GM18951 (cell line): ENCODE data around the gene SRGAP3.

ENCODE experiments used
- POLR2A ChIP-seq: IDR thresholded peaks from 4 replicates; pipeline ENCODE4 v1.6.1; 2011; ENCODE audit warnings: mild to moderate bottlenecking; ENCODE audit not compliant: insufficient read length, insufficient read depth; ENCODE audit errors: extremely low read depth
- in situ Hi-C: fragments of 300-500 bp; cut with MboI; formaldehyde crosslinking; loops from one replicate; pipeline ENCODE4 v1.12.0; 2022; ENCODE audit warnings: low sequenced_read_pairs, mixed read lengths, inconsistent platforms; ENCODE audit not compliant: unreplicated experiment

The SRGAP3 gene

DNA sequence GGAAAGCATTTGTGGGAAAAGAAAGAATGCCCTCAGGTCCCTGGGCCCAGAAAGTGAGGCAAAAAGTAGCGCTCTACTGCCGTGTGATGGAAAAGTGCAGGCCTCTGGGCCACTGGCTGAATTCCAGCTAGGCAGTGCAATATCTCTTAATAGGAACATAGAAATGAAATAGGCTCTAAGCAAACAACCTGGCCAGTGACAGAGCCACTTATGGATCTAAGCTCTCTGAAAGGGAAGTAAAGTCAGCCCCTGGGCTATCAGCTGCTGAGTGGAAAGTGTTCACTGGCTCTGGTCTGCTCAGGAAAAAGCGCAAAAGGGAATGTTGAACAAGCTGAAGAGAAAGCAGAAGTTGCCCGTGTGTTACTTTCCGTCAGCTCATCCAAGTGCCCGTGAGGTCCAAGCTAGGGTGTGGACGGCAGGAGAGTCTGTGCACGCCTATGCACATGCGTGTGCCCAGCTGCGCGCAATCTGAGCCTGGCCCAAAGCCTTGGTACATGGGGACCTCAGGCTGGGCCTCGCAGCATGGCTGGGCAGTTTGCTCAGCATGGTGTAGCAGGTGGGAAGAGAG lies 212.2 kb downstream of the SRGAP3 start:
- no peak for TF ChIP-seq POLR2A
- in situ Hi-C loops: no loop called here

DNA sequence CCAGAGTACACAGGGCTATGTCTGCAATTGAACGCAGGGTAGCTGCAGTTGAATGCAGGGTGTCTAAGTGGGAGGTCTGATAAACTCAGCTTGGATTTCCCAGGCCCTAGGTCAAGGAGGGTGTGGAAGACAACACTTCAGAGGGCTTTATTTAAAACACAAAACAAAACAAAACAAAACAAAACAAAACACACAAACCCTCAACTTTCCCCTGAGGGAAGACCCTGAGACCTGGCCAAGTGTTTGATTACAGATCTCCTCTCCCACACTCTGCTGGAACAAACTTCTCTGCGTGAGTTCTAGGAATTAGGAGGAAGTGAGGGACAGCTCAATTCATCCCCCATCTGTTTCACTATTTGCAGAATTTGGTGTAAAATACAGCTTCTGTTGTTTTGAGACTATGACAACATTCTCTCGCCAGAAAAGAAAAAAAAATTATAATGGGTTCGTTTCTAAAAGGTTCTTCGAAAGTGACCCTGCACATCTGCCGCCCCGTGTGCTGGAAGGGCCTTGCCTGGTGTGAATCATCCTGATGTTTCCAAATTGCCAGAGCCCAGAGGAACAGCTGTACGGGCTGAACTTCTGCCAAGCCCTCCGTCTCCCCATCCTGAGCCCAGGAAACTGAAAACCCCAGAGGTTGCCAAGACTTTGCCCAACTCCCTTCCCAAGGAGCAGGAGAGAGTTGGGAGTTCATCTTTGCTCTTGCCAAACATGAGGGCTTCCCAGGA lies 212.9 kb downstream of the SRGAP3 start:
- in situ Hi-C loops: no loop called here
- TF ChIP-seq POLR2A: no peak

DNA sequence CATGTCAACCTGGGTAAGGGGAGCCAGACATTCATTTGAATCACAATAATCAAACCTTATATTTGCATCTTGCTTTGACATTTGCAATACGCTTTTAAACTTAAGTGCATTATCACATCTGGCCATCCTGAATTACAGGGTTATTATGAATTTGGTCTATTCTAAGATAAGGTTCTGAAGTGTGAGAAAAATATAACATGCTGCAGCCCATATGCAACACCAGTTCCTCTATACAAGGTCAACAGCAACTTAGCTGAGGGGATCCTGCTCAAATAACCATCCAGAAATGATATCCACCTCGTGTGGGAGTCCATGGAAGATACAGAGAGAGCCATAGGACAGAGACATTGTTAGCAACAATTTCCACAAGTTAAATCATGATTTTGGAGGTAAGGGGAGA lies 213.5 kb downstream of the SRGAP3 start:
- TF ChIP-seq POLR2A: no peak
- in situ Hi-C loops: no loop called here

DNA sequence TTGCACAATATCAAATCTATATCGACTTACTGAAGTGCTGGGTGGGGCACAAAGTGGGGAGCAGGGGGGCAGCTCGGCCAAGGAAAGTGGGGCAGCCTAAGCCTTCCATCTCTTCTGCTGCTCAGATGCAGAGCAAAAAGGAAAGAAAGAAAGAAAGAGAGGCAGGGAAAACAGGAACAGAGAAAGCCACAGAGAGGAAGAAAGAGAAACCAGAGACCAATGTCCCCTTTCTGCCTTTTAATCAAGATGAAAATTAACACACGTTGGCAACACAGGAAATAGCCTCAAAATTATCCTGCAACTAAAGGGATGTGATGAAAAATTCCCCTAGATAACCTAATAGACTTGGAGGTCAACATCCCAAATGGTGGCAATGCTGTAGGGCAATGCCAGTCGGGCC lies 214.0 kb downstream of the SRGAP3 start:
- TF ChIP-seq POLR2A: no peak
- in situ Hi-C loops: no loop called here

DNA sequence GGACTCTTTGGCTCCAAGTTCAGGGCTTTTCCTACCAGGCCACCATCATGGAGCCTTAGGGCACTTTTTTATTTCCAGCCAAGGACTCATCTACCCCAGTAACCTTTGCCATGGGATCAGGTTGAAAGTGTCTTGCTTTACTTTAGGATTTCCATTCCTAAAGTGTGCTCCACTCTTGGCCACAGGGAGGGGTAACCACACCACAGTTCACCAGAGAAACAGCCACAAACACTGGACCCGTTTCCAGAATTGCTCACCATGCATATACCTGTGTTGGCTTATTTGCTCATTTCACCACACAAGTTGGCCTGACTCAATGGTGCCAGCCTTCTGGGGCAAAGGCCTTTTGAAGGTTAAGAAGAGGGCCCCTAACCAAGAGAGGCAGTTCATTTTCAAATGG lies 215.6 kb downstream of the SRGAP3 start:
- in situ Hi-C loops: no loop called here
- no peak for TF ChIP-seq POLR2A

DNA sequence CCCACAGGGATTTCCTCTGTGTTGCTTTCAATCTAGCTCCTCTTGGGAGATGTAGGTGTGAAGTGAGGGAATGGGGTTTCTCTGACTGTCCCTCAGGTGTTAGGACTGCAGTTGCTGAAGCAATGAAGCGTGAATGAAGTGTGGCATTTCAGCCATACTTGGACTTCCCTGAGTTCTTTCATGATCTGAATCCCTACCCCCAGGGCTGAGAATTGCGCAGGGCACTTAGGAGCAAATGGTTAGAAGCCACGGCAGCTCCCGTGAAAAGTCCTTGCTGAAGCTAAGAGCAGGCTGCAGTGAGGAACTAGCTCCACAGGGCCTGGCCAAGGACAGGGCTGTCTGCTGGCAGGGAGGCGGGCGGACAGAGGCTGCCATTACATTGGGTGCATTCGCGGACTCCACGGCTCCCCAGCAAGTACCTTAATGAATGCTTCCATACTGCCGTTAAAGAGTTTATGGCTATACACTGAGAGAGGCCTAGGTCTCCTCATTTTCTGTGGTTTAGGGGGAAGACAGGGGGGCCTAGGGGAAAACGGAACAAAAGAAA lies 217.1 kb downstream of the SRGAP3 start:
- in situ Hi-C loops: no loop called here
- no peak for TF ChIP-seq POLR2A

DNA sequence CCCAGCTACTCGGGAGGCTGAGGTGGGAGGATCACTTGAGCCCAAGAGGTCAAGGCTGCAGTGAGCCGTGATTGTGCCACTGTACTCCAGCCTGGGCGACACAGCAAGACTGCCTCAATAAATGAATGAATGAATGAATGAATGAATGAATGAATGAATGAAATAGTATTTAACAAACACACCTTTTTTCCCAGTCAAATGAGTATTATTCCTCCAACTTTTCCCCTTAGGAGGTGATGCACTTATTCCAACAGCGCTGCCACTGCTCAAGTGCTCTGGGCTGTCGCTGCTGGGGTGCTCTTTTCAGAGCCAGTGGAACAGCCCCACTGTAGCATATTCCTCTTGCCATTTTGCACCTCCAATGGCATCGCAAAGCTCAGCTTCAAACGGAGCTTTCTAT lies 219.4 kb downstream of the SRGAP3 start:
- in situ Hi-C loops: no loop called here
- no peak for TF ChIP-seq POLR2A

DNA sequence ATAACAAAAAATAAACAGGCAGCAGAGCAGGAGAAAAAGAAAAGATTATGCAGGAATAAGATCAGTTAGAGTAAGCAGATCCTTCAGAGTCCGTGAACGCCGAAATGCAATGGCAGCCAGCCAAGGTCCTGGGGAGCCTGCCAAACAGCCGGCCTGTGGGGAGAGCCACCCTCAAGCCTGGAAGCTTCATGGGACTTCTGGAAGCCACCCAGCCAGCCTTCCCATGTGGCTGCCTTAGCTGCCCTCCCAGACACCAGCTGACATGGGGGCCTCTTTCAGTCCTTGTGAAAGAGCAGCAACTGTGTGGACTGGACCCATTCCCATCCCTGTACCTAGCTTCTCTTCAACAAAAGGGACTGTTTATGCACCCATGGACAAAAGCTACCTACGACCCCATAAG lies 221.3 kb downstream of the SRGAP3 start:
- TF ChIP-seq POLR2A: no peak
- in situ Hi-C loops: no loop called here

DNA sequence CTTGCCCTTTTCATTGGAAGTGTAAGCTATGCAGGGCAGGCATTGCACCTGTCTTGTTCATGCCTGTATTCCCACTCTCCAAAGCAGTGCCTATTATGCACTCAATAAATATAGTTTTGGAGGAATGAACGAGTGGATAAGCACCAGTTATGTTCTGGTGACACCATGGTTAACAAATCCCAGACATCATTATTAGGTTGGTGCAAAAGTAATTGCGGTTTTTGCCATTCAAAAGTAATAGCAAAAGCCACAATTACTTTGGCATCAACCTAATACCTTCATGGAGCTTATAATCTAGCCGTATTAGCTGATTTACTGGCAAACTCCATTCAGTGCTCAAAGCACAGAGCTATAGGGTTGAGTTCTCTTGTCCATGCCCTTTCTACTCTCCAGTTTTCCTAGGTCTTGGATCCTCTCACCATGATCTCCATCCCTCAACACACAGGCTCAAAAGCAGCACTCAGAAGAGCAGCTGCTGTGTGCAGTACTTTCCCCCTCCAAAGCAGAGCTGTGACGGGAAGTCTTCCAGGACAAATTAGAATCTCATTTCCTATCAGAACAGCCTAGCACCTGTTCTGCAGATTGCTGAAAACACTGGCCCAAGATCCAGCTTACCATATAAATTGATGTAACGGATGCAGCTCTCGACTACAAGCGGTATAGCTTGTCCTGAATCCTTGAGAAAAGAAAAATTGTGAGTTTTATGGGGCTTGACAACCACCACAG lies 223.0 kb downstream of the SRGAP3 start:
- TF ChIP-seq POLR2A: no peak
- in situ Hi-C loops: no loop called here

DNA sequence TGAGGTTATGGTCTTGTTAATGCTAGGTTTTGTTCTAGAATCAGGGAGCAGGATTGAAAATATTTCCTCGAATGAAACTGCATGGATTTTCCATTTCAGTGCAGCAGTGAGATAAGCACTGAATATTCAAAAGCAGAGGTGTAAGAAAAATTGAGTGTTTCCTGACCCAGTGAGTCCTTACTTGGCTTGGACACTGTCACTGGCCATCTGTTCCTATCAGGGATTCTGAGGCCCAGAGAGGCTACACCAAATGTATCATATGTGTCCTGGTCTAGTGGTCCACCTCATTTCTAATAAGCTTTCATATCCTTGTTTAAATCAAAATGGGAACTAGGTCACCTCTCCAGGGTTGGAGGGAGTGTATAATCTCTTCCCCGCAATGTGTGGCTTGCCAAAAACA lies 225.1 kb downstream of the SRGAP3 start:
- in situ Hi-C loops: no loop called here
- no peak for TF ChIP-seq POLR2A

DNA sequence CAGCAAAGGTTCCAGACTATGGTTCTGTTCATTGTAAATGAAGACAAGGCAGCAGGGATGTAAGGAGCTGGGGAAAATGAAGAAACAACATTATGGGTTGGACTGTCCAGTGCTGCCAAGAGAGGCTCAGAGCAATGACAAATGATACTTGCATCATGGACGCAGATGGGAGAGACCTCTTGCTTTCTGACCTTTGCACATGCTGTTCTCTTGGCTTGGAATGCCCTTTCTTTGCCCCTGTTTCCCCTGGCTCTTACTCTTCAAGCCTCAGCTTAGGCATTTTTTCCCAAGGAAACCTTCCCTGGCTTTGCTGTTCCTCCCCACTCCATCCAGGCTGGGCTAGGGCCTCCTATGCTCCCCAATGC lies 226.2 kb downstream of the SRGAP3 start:
- in situ Hi-C loops: no loop called here
- TF ChIP-seq POLR2A: no peak

DNA sequence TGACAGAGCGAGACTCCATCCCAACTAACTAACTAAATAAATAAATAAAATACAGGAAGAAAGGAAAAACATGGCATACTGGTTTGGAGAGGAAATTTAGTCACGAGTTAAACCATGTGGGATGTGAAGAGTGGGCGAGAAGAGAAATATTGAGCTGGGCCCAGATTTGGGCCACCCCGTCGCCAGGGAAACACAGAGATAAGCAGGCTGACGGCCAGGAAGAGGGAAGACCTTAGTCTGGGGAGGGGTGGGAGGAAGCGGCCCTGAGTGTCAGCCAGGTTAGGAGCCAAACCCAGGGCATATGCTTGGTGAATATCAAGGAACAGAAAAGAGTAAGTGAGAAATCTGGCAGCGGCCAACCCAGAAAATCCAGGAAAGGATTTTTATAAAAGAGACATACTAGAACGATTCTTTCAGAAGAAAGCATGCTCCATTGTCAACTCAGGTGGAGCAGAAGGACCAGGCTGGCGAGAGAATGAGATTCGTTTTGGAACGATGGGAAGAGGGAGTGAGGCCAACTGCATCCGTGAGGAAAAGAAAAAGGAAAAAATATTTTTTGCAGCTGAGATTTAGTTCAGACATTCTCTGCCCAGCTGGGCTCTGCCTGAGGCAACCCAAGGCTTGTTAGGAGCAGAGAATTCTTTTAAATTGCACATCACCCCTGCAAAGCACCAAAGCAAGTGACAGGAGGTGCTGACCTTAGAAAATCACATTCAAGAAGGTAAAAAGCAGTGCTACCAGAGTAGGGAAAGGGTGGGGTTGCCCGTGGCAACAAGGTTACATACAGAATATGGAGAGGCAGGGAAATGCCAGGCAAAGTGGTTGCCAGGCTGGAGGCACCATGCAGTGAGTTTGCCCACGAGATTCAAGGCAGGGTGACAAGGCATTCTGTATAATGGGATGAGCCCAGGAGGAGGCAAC lies 226.9 kb downstream of the SRGAP3 start:
- in situ Hi-C loops: no loop called here
- no peak for TF ChIP-seq POLR2A
